PC-9 (cell line): ENCODE measurements around the gene ZNF467.

Experiments
- CTCF ChIP-seq: fragments of 200-600 bp; sonication (generic); conservative IDR thresholded peaks from 2 replicates; pipeline ENCODE4 v1.6.1; 2017; ENCODE audit warnings: mixed run types, antibody characterized with exemption, mild to moderate bottlenecking, moderate library complexity
- EZH2 ChIP-seq: fragments of 200-600 bp; sonication (generic); IDR thresholded peaks from 2 replicates; pipeline ENCODE4 v1.8.0; 2017; ENCODE audit warnings: antibody characterized with exemption, low read depth

DNA sequence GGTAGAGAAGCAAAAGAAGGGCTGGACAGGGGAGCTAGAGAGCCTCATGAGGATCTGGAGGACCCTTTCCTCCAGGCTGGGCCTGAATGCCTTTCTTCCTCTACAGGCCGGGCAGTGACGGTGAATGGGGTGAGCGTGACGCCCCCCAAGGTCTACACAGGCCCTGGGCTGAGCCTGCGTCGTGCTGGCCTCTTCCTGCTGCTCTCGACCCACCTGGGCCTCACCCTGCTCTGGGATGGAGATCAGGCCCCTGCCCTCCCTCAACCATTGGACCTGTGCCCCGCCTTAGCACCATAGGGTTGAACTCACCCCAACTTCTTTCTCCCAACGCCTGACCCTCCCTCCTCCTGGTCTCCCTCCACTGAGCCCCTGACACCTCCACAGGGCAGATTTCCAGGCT is 12.6 kb upstream of the ZNF467 start:
- no peak for TF ChIP-seq CTCF
- no peak for TF ChIP-seq EZH2
